ENCODE results near the gene PIH1D2.
A peak's percentile ranks its signal among the peaks of the same experiment; 100 is the strongest.

PIH1D2 gene

GRCh38 chr11:112073941-112074811 is at the start of gene PIH1D2, which contains the start of gene NKAPD1:
Gene PIH1D2, minus strand, starts transcription at chr11:112074017. Its CDS starts 843 bp downstream, at chr11:112073174.
Gene NKAPD1, plus strand, starts transcription at chr11:112074299. Its CDS starts 1,276 bp downstream, at chr11:112075575.
- Histone ChIP-seq H3K9ac (ENCODE audit: low read depth, low read length) (peak within 1 kb of the TSS; percentile 85), H3K79me2 (ENCODE audit: insufficient read depth, low read length) (peaks cover 38% of the 10 kb centered on the region), H3K36me3 (ENCODE audit: insufficient read depth, low read length) (peaks cover 43% of the 10 kb centered on the region), H3K4me3 (ENCODE audit: low read depth in 1 of 2, low read length in 2 of 2) (peak within 1 kb of the TSS; percentile 93 to 99), H3K9me3 (ENCODE audit: insufficient read depth, low read length, severe bottlenecking) (no peaks in the 10 kb centered on the region), H3K27me3 (ENCODE audit: insufficient read depth, low read length, poor library complexity) (no peaks in the 10 kb centered on the region), H2AFZ (ENCODE audit: low read depth, low read length) (peak within 1 kb of the TSS; percentile 92), H3K4me2 (ENCODE audit: insufficient read depth, low read length) (peak within 1 kb of the TSS; percentile 92), H3K27ac (ENCODE audit: low read length) (peak within 1 kb of the TSS; percentile 100), H3K4me1 (ENCODE audit: insufficient read depth, low read length) (peaks cover 34% of the 10 kb centered on the region), H4K20me1 (ENCODE audit: insufficient read depth, low read length) (no peaks in the 10 kb centered on the region)
- peak; percentile 82 for DNase-seq
- ATAC-seq (ENCODE audit: insufficient read depth, low read depth) = peak; percentile 90
- TF ChIP-seq CTCF (IDR thresholded peaks at IDR 0.05; ENCODE audit: borderline replicate concordance, extremely low read depth, low read length, poor library complexity, severe bottlenecking) = peak; percentile 1
- no peak for TF ChIP-seq EZH2 (IDR thresholded peaks at IDR 0.05; ENCODE audit: borderline replicate concordance, low read depth, low read length, severe bottlenecking)

- Histone ChIP-seq H3K27ac (ENCODE audit: low read length) (no peak overlapping the region), H4K20me1 (ENCODE audit: insufficient read depth, low read length) (no peaks in the 10 kb centered on the region), H3K4me3 (ENCODE audit: low read depth in 1 of 2, low read length in 2 of 2) (no peak overlapping the region), H3K9me3 (ENCODE audit: insufficient read depth, low read length, severe bottlenecking) (no peaks in the 10 kb centered on the region), H3K36me3 (ENCODE audit: insufficient read depth, low read length) (no peaks in the 10 kb centered on the region), H3K4me2 (ENCODE audit: insufficient read depth, low read length) (no peak overlapping the region), H3K27me3 (ENCODE audit: insufficient read depth, low read length, poor library complexity) (no peaks in the 10 kb centered on the region), H2AFZ (ENCODE audit: low read depth, low read length) (no peak overlapping the region), H3K79me2 (ENCODE audit: insufficient read depth, low read length) (no peaks in the 10 kb centered on the region), H3K9ac (ENCODE audit: low read depth, low read length) (no peak overlapping the region), H3K4me1 (ENCODE audit: insufficient read depth, low read length) (no peaks in the 10 kb centered on the region)
- TF ChIP-seq EZH2 (IDR thresholded peaks at IDR 0.05; ENCODE audit: borderline replicate concordance, low read depth, low read length, severe bottlenecking) (no peak), CTCF (IDR thresholded peaks at IDR 0.05; ENCODE audit: borderline replicate concordance, extremely low read depth, low read length, poor library complexity, severe bottlenecking) (no peak)
- ATAC-seq (ENCODE audit: insufficient read depth, low read depth) (no peak), DNase-seq (no peak)
These were observed 49.3 kb upstream of the PIH1D2 start for GRCh38 chr11:112123129-112123528.

- Histone ChIP-seq H3K4me2 (ENCODE audit: insufficient read depth, low read length) (no peak overlapping the region), H3K4me3 (ENCODE audit: low read depth in 1 of 2, low read length in 2 of 2) (no peak overlapping the region), H3K79me2 (ENCODE audit: insufficient read depth, low read length) (no peaks in the 10 kb centered on the region)
These were observed 48.3 kb upstream of the PIH1D2 start for GRCh38 chr11:112121981-112122615.

More at GRCh38 chr11:112121981-112122615, 48.3 kb upstream of the PIH1D2 start:
- Histone ChIP-seq H3K4me1 (ENCODE audit: insufficient read depth, low read length) (no peaks in the 10 kb centered on the region), H3K27me3 (ENCODE audit: insufficient read depth, low read length, poor library complexity) (no peaks in the 10 kb centered on the region), H4K20me1 (ENCODE audit: insufficient read depth, low read length) (no peaks in the 10 kb centered on the region), H3K36me3 (ENCODE audit: insufficient read depth, low read length) (no peaks in the 10 kb centered on the region), H3K9me3 (ENCODE audit: insufficient read depth, low read length, severe bottlenecking) (no peaks in the 10 kb centered on the region), H3K9ac (ENCODE audit: low read depth, low read length) (no peak overlapping the region), H2AFZ (ENCODE audit: low read depth, low read length) (no peak overlapping the region), H3K27ac (ENCODE audit: low read length) (no peak overlapping the region)
- TF ChIP-seq EZH2 (IDR thresholded peaks at IDR 0.05; ENCODE audit: borderline replicate concordance, low read depth, low read length, severe bottlenecking) (no peak), CTCF (IDR thresholded peaks at IDR 0.05; ENCODE audit: borderline replicate concordance, extremely low read depth, low read length, poor library complexity, severe bottlenecking) (no peak)
- DNase-seq (no peak), ATAC-seq (ENCODE audit: insufficient read depth, low read depth) (no peak)

All from DND-41 (cell line).